ENCODE measurements around the gene ZNRF2. TPM values are rescaled to one million over a fixed set of nuclear protein-coding genes. Genes with fewer than 3 reads are reported as not detected.

Gene ZNRF2
- total RNA-seq, 3 donors from 2014 or later (not counting 1 experiment from before 2014, with no cell fraction given) = 35.0 to 43.7 (median 36.3) TPM

DNA sequence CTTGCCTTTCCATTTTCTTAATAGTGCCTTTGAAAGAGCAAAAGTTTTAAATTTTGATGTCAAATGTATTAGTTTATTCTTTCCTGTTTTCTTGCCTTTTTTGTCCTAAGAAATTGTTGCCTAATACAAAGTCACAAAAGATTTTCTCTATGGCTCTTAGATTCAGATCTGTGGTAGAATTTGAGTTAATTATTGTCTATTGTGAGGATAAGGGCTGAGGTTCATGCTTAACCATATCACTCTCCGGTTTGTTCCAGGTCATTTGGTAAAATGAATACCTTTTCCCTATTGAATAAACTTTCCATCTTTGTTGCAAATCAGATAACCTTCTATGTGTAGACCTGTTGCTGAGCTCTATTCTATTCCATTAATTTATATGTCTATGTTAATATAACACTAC, 98.2 kb downstream of the ZNRF2 start:
- no peak for DNase-seq
- Histone ChIP-seq H3K27ac (ENCODE audit: low read length) (no peak overlapping the region), H3K36me3 (ENCODE audit: control insufficient read depth, insufficient read depth, low read length) (no peaks in the 10 kb centered on the region), H3K27me3 (ENCODE audit: control insufficient read depth, insufficient read depth, low read length) (no peaks in the 10 kb centered on the region), H3K9me3 (ENCODE audit: control insufficient read depth, insufficient read depth, low read length) (no peaks in the 10 kb centered on the region), H3K4me3 (ENCODE audit: low read length) (no peak overlapping the region), H3K4me1 (ENCODE audit: control insufficient read depth, insufficient read depth, low read length) (no peaks in the 10 kb centered on the region)
- Mint-ChIP-seq H3K27me3 (ENCODE audit: low read depth in 2 of 2) (no peaks in the 10 kb centered on the region), H3K27ac (no peak overlapping the region), H3K9me3 (peaks cover 0 to 2% of the 10 kb centered on the region in 2 donors), H3K4me3 (no peak overlapping the region), H3K4me1 (peaks cover 4 to 17% of the 10 kb centered on the region in 2 donors), H3K36me3 (peaks cover 12% of the 10 kb centered on the region)
- ATAC-seq = no peak
- intact Hi-C loops (cut with micrococcal nuclease) = no loop called here
- TF ChIP-seq, protein P1, sequence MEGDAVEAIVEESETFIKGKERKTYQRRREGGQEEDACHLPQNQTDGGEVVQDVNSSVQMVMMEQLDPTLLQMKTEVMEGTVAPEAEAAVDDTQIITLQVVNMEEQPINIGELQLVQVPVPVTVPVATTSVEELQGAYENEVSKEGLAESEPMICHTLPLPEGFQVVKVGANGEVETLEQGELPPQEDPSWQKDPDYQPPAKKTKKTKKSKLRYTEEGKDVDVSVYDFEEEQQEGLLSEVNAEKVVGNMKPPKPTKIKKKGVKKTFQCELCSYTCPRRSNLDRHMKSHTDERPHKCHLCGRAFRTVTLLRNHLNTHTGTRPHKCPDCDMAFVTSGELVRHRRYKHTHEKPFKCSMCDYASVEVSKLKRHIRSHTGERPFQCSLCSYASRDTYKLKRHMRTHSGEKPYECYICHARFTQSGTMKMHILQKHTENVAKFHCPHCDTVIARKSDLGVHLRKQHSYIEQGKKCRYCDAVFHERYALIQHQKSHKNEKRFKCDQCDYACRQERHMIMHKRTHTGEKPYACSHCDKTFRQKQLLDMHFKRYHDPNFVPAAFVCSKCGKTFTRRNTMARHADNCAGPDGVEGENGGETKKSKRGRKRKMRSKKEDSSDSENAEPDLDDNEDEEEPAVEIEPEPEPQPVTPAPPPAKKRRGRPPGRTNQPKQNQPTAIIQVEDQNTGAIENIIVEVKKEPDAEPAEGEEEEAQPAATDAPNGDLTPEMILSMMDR (IDR thresholded peaks at IDR 0.05) = no peak
- no CpG with 5 or more reads among the region's 1 CpG for WGBS (ENCODE audit: insufficient coverage)

DNA sequence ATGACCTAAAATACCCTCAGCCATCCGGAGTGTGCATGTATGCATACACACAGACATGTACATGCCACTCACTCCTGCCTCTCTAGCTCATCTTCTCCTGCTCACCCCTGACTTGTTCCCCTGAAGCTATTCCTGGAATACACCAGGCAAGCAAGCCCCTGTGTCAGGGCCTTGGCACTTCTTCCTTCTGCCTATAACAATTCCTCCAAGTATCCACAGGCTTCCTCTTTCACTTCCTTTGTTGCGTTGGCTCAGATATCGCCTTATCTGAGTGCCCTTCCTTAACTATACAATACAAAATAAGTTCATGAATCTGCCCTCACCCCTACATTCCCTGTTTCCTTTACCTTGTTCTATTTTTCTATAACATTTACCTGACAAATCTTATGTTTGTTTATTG, 105.4 kb downstream of the ZNRF2 start:
- no peak overlapping the region for H3K4me3 ChIP-seq (ENCODE audit: low read length)
- H3K27me3 Mint-ChIP-seq (ENCODE audit: low read depth in 2 of 2) = no peaks in the 10 kb centered on the region
- H3K4me3 Mint-ChIP-seq = no peak overlapping the region
- H3K4me1 Mint-ChIP-seq = peaks cover 0 to 6% of the 10 kb centered on the region in 2 donors
- WGBS (ENCODE audit: insufficient coverage) = 75% methylated on average over 3 of the region's 3 CpGs
- DNase-seq (no peak), ATAC-seq (no peak)
- H3K9me3 Mint-ChIP-seq = no peaks in the 10 kb centered on the region
- intact Hi-C loops (cut with micrococcal nuclease) = no loop called here
- no peaks in the 10 kb centered on the region for H3K4me1 ChIP-seq (ENCODE audit: control insufficient read depth, insufficient read depth, low read length)
- H3K36me3 ChIP-seq (ENCODE audit: control insufficient read depth, insufficient read depth, low read length) = no peaks in the 10 kb centered on the region
- H3K36me3 Mint-ChIP-seq = peaks cover 11% of the 10 kb centered on the region
- TF ChIP-seq, protein P1 (IDR thresholded peaks at IDR 0.05) = no peak
- no peaks in the 10 kb centered on the region for H3K27me3 ChIP-seq (ENCODE audit: control insufficient read depth, insufficient read depth, low read length)
- H3K27ac ChIP-seq (ENCODE audit: low read length) = no peak overlapping the region
- H3K9me3 ChIP-seq (ENCODE audit: control insufficient read depth, insufficient read depth, low read length) = no peaks in the 10 kb centered on the region
- H3K27ac Mint-ChIP-seq = no peak overlapping the region

DNA sequence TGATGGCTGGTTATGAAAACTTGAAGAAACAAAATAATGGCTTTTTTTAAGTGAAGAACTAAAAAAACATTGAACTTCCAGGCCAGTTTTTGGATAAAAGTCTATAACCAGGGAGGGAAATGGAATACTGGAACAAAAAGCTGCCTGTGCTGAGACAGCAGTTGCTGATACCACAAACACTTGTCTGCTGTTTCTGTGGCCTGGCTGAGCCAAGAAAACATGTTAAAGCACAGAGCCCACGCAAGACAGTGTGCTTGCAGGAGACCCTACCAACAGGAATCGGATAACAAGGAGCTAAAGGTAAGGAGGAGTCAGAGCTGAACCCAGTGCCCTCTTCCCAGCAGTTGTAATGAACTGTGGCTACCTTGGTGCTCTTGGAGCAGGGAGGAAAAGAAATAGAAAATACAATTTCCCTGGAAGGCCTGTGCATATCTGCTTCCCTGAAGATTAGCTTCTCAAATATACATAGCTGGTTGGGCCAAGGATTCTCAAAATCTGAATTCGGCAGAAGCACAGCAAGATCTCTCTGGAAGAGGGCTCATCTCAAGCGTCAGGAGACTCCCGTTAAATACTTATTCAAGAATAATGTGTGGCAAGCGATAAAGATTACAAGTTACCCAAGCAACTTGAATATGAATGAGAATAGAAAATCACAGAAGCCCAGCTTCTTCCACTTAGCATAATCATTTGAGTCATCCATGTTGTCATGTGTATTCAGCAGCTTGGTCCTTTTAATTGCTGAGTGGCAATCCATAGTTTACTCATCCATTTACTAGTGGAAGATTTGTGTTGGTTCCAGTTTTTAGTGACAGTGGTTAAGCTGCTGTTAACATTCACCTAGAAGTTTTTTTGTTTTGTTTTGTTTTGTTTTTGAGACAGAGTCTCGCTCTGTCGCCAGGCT, 106.6 kb downstream of the ZNRF2 start:
- ATAC-seq = no peak
- H3K27ac ChIP-seq (ENCODE audit: low read length) = no peak overlapping the region

More for the DNA sequence above, 106.6 kb downstream of the ZNRF2 start:
- H3K36me3 Mint-ChIP-seq = peaks cover 11% of the 10 kb centered on the region
- no peak overlapping the region for H3K27ac Mint-ChIP-seq
- DNase-seq = no peak
- Histone ChIP-seq H3K27me3 (ENCODE audit: control insufficient read depth, insufficient read depth, low read length) (no peaks in the 10 kb centered on the region), H3K4me3 (ENCODE audit: low read length) (no peak overlapping the region), H3K36me3 (ENCODE audit: control insufficient read depth, insufficient read depth, low read length) (no peaks in the 10 kb centered on the region), H3K9me3 (ENCODE audit: control insufficient read depth, insufficient read depth, low read length) (no peaks in the 10 kb centered on the region), H3K4me1 (ENCODE audit: control insufficient read depth, insufficient read depth, low read length) (no peaks in the 10 kb centered on the region)
- peaks cover 0 to 6% of the 10 kb centered on the region in 2 donors for H3K4me1 Mint-ChIP-seq
- TF ChIP-seq, protein P1 (IDR thresholded peaks at IDR 0.05) = no peak
- H3K27me3 Mint-ChIP-seq (ENCODE audit: low read depth in 2 of 2) = no peaks in the 10 kb centered on the region
- H3K4me3 Mint-ChIP-seq = no peak overlapping the region
- intact Hi-C loops (cut with micrococcal nuclease) = no loop called here
- 98% methylated on average over 8 of the region's 8 CpGs for WGBS (ENCODE audit: insufficient coverage)
- H3K9me3 Mint-ChIP-seq = no peaks in the 10 kb centered on the region

Data from natural killer cell (primary cell).